Measurements from ENCODE around the gene RASA4.
"Not testable (repeated sequence)": the region's sequence is repeated elsewhere in the genome, so short reads cannot be mapped to it uniquely, and the experiment has no call there.

RASA4 gene

GRCh38 chr7:102606848-102607247, 9.7 kb downstream of the RASA4 start:
- not testable (repeated sequence) for DNase-seq (ENCODE audit: low read depth)

GRCh38 chr7:102604431-102605145, 12.0 kb downstream of the RASA4 start:
- not testable (repeated sequence) for DNase-seq (ENCODE audit: low read depth)

- not testable (repeated sequence) for DNase-seq (ENCODE audit: low read depth)
Measured at GRCh38 chr7:102602317-102602716, 14.2 kb downstream of the RASA4 start.

GRCh38 chr7:102599699-102600098, 16.9 kb downstream of the RASA4 start:
- DNase-seq (ENCODE audit: low read depth): not testable (repeated sequence)

GRCh38 chr7:102596036-102596435, 20.5 kb downstream of the RASA4 start:
- DNase-seq (ENCODE audit: low read depth): not testable (repeated sequence)

GRCh38 chr7:102593637-102594334, 22.8 kb downstream of the RASA4 start:
- DNase-seq (ENCODE audit: low read depth): not testable (repeated sequence)

DNA sequence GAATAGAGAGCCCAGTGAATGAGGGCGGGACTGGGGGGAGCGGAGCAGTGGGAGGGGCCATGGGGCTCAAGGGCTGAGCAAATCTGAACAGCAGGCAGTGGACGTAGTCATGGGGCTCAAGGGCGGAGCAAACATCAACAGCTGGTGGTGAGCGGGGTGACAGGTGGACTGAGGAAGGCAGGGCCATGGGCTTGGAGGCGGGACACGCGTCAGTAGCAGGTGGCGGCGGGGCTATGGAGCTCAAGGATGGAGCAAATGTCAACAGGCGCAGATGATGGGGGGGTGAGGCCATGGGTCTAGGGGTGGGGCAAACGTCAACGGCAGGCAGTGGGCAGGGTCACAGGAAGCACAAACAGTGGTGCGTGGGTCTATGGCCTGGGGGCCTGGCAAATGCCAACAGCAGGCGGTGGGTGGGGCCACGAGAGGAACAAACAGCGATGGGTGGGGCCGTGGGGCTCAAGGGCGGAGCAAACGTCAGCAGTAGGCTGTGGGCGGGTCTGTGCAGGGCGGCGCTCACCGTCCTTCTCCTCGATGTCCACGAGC, 24.0 kb downstream of the RASA4 start:
- DNase-seq (ENCODE audit: low read depth): not testable (repeated sequence)

DNA sequence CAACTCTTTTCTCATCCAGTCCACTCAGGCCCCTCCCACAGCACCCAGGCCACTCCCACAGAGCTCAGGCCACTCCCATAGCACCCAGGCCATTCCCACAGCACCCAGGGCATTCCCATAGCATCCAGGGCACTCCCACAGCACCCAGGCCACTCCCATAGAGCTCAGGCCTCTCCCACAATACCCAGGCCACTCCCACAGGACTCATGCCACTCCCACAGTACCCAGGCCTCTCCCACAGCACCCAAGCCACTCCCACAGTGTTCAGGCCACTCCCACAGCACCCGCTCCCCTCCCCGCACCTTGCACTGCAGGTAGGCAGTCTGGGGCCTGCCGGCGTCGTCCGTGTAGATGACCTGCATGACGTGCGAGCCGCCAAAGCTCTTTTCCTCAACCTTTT, 26.7 kb downstream of the RASA4 start:
- not testable (repeated sequence) for DNase-seq (ENCODE audit: low read depth)

- DNase-seq (ENCODE audit: low read depth): not testable (repeated sequence)
Measured at GRCh38 chr7:102583495-102583894, 33.1 kb downstream of the RASA4 start.

- not testable (repeated sequence) for DNase-seq (ENCODE audit: low read depth)
Measured at GRCh38 chr7:102581722-102582121, 34.8 kb downstream of the RASA4 start.

GRCh38 chr7:102578486-102578885, 38.1 kb downstream of the RASA4 start:
- not testable (repeated sequence) for DNase-seq (ENCODE audit: low read depth)

- not testable (repeated sequence) for DNase-seq (ENCODE audit: low read depth)
Measured at GRCh38 chr7:102577315-102578240, 39.0 kb downstream of the RASA4 start.

DNA sequence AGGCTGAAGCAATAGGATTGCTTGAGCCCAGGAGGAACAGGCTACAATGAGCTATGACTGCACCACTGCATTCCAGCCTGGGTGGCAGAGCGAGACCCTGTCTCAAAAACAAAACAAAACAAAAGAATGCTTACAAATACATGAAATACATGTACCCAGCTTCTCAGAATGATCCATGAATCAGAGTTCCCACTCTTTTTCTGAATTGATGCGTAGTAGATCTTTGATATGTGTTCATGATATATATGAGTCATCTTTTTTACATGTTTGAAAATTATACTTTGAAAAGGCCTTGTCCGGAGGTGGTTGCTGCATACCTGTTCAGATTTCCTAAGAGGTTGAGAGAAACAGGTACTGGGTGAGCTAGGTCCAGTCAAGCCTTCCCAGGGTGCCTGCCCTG, 40.2 kb downstream of the RASA4 start:
- DNase-seq (ENCODE audit: low read depth): not testable (repeated sequence)

GRCh38 chr7:102574607-102575006, 41.9 kb downstream of the RASA4 start:
- not testable (repeated sequence) for DNase-seq (ENCODE audit: low read depth)

GRCh38 chr7:102572261-102573239, 44.0 kb downstream of the RASA4 start, which contains the start of gene POLR2J3:
POLR2J3 (minus strand) TSS chr7:102572583; CDS start chr7:102572521, 62 bp downstream.
- DNase-seq (ENCODE audit: low read depth): peak; percentile 66

- not testable (repeated sequence) for DNase-seq (ENCODE audit: low read depth)
Measured at GRCh38 chr7:102568620-102569019, 47.9 kb downstream of the RASA4 start.

GRCh38 chr7:102550808-102551422, 65.6 kb downstream of the RASA4 start, which contains the start of gene SPDYE2:
SPDYE2 (plus strand) TSS chr7:102551226; CDS start chr7:102553256, 2,030 bp downstream.
- DNase-seq (ENCODE audit: low read depth): not testable (repeated sequence)

DNA sequence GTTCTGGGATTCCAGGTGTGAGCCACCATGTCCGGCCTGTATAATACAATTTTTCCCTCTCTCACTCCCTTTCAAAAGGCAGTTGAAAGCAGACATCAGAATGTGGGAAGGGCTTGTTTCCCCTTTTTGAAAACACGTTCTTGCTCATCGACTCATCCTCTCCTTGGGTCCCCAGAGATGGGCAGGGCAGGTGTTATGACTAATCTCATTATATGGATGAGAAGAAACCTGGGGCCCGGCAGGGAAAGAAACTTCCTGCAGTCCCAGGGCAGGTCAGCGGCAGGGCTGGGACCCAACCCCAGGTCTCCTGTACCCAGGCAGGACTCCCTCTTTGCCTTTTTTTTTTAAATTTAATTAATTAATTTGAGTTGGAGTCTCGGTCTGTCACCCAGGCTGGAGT, 70.2 kb downstream of the RASA4 start:
- not testable (repeated sequence) for DNase-seq (ENCODE audit: low read depth)

DNA sequence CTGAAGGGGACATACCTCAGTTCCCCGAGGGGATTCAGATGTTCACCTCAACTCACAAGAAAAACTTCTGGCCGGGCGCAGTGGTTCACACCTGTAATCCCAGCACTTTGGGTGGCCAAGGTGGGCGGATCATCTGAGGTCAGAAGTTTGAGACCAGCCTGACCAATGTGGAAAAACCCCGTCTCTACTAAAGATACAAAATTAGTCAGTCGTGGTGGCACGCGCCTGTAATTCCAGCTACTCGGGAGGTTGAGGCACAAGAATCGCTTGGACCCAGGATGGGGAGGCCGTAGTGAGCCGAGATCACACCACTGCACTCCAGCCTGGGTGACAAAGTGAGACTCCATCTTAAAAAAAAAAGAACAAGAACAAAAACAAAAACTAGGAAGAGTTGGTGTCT, 71.3 kb downstream of the RASA4 start:
- DNase-seq (ENCODE audit: low read depth): not testable (repeated sequence)

DNA sequence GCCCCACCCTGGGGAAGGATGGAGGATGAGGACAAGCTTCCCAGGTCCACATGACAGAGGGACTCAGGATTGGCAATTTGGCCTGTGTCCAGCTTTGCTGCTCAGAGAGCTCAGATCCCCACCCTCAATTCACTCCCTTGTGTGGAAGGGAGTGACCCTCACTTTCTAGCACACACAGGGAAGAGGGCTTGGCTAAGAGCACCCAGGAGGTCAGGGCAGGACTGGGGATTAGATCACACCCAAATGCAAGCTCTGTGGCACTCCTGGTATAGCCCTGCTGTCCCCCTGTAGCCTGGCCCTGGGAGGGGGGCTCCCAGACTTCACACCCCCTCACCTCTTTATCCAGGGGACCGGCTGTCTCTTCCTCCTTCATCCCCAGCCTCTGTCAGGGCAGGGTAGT, 72.2 kb downstream of the RASA4 start:
- DNase-seq (ENCODE audit: low read depth): not testable (repeated sequence)
